ENCODE measurements around the gene RPTOR. TPM values are rescaled to one million over a fixed set of nuclear protein-coding genes. Genes with fewer than 3 reads are reported as not detected.

RPTOR gene
- total RNA-seq, 6 donors from 2014 or later, result 26.8 to 109 (median 36.8) TPM

- no peak overlapping the region for H3K27ac ChIP-seq
- no peaks in the 10 kb centered on the region for H3K4me1 ChIP-seq
- WGBS, 2 donors, result 92 to 95% methylated on average over 29 to 35 of the region's 36 CpGs
- no peaks in the 10 kb centered on the region for H3K36me3 ChIP-seq
- H3K27me3 ChIP-seq, result no peaks in the 10 kb centered on the region
- peaks cover 0 to 14% (median 3%) of the 10 kb centered on the region in 4 donors for H3K9me3 ChIP-seq
- no peak overlapping the region for H3K4me3 ChIP-seq
- TF ChIP-seq POLR2AphosphoS5 (IDR thresholded peaks at IDR 0.05), result no peak
- no peak for TF ChIP-seq POLR2A (IDR thresholded peaks at IDR 0.05)
- TF ChIP-seq CTCF (IDR thresholded peaks at IDR 0.05), result no peak
- no peak for TF ChIP-seq EP300 (IDR thresholded peaks at IDR 0.05)
- ATAC-seq (ENCODE audit: low FRiP score in 2 of 2) (no peak), DNase-seq (no peak)
Observed at GRCh38 chr17:80803451-80804428, 259.1 kb downstream of the RPTOR start.

GRCh38 chr17:80804466-80804865 is 259.8 kb downstream of the RPTOR start:
- no peak overlapping the region for H3K27ac ChIP-seq
- H3K36me3 ChIP-seq, result no peaks in the 10 kb centered on the region
- H3K27me3 ChIP-seq, result no peaks in the 10 kb centered on the region
- H3K9me3 ChIP-seq, result peaks cover 0 to 14% (median 3%) of the 10 kb centered on the region in 4 donors
- TF ChIP-seq POLR2A (IDR thresholded peaks at IDR 0.05) (no peak), CTCF (IDR thresholded peaks at IDR 0.05) (no peak), EP300 (IDR thresholded peaks at IDR 0.05) (no peak), POLR2AphosphoS5 (IDR thresholded peaks at IDR 0.05) (no peak)
- 92 to 93% methylated on average over 14 to 15 of the region's 15 CpGs for WGBS, 2 donors
- H3K4me3 ChIP-seq, result no peak overlapping the region
- no peak for ATAC-seq (ENCODE audit: low FRiP score in 2 of 2)
- DNase-seq, result no peak
- no peaks in the 10 kb centered on the region for H3K4me1 ChIP-seq

DNA sequence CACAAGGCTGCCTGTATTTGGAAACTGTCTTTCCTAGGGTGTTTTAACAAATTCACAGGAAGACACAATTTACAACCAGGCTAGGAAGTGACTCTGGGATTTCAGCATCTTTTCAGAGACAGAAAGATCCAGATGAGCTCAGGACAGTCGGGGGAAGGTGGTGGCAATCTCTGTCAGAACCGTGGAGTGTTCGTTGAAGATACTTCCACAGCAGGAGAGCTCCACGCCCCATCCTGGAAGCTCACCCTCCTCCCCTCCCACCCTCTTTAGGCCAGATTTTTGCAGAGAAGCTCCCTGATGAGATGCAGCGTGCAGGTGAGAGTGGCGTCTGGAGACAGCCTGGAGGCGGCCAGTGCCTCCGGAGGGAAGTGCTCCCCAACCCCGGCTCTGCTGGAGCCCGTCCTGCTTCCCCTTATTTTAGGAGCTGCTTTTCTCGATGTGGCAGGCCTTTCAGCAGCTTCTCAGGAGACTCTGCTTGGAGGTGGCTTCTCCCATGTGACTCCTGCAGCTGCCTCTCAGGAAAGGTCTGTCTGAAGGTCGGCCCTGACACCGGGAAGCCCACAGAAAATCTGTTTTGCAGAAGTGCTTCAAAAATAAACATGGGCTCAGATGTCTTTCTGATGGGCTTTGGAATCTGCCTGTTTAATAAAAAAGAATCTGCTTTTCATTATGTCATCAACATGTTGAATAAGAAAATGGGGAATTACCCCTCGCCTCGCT is 260.6 kb downstream of the RPTOR start:
- Histone ChIP-seq H3K9me3 (peaks cover 0 to 14% (median 3%) of the 10 kb centered on the region in 4 donors), H3K27me3 (no peaks in the 10 kb centered on the region), H3K36me3 (no peaks in the 10 kb centered on the region), H3K4me3 (no peak overlapping the region), H3K27ac (no peak overlapping the region), H3K4me1 (no peaks in the 10 kb centered on the region)
- DNase-seq (no peak), ATAC-seq (ENCODE audit: low FRiP score in 2 of 2) (no peak)
- TF ChIP-seq POLR2A (IDR thresholded peaks at IDR 0.05), result no peak
- TF ChIP-seq CTCF (IDR thresholded peaks at IDR 0.05), result no peak
- TF ChIP-seq EP300 (IDR thresholded peaks at IDR 0.05), result no peak
- no peak for TF ChIP-seq POLR2AphosphoS5 (IDR thresholded peaks at IDR 0.05)
- 80 to 87% methylated on average over 8 to 15 of the region's 15 CpGs for WGBS, 2 donors

DNA sequence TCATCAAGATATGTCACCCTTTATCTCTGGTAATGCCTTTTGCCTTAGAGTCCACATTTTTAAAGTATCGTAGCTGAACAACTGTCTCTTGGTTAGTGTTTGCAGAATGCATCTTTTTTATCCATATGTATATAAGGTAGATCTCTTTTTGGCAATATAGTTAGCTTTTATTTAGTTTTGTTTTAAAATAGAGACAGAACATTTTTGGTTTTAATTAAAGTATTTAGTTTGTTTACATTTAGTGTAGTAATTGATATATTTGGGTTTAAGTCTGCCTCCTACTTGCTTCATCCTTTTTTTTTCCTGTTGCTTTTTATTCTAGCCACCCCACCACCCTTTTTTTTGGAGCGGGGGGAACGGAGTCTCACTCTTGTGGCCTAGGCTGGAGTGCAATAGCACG is 262.4 kb downstream of the RPTOR start:
- no peaks in the 10 kb centered on the region for H3K36me3 ChIP-seq
- H3K4me3 ChIP-seq, result no peak overlapping the region
- WGBS, 2 donors, result 97 to 99% methylated on average over 4 of the region's 4 CpGs
- no peak for TF ChIP-seq POLR2A (IDR thresholded peaks at IDR 0.05)
- TF ChIP-seq EP300 (IDR thresholded peaks at IDR 0.05), result no peak
- TF ChIP-seq CTCF (IDR thresholded peaks at IDR 0.05), result no peak
- TF ChIP-seq POLR2AphosphoS5 (IDR thresholded peaks at IDR 0.05), result no peak
- peaks cover 0 to 14% (median 3%) of the 10 kb centered on the region in 4 donors for H3K9me3 ChIP-seq
- H3K4me1 ChIP-seq, result no peaks in the 10 kb centered on the region
- no peak for ATAC-seq (ENCODE audit: low FRiP score in 2 of 2)
- no peak for DNase-seq
- no peak overlapping the region for H3K27ac ChIP-seq
- no peaks in the 10 kb centered on the region for H3K27me3 ChIP-seq

Measured in upper lobe of left lung (tissue), 6 donors.